ENCODE measurements around the gene RMDN2.

DNA sequence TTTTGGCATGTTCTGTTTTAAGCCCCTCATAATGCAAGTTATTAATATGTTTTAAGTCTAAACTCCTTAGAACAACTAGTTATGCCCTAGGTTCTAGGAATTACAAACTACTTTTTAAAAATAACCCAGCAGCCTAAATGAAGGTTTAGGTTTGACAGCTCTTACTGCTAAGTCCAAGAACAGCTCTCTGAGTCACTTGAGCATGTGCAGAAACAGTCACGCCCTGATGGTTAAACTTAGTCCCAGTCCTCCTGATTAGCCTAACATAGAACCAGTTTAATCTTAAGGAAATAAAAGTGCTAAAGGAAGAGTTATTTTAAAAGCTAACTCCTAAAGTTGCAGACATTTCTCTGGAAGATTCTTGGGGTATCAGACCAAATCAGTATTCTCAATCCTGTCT is 72.5 kb downstream of the RMDN2 start:
- TF ChIP-seq ZNF174 (tag by site-specific recombination; IDR thresholded peaks at IDR 0.05) = no peak
- no peak for TF ChIP-seq ZNF16 (tag by site-specific recombination; IDR thresholded peaks at IDR 0.05; ENCODE audit: low read depth)
- TF ChIP-seq, protein P1, sequence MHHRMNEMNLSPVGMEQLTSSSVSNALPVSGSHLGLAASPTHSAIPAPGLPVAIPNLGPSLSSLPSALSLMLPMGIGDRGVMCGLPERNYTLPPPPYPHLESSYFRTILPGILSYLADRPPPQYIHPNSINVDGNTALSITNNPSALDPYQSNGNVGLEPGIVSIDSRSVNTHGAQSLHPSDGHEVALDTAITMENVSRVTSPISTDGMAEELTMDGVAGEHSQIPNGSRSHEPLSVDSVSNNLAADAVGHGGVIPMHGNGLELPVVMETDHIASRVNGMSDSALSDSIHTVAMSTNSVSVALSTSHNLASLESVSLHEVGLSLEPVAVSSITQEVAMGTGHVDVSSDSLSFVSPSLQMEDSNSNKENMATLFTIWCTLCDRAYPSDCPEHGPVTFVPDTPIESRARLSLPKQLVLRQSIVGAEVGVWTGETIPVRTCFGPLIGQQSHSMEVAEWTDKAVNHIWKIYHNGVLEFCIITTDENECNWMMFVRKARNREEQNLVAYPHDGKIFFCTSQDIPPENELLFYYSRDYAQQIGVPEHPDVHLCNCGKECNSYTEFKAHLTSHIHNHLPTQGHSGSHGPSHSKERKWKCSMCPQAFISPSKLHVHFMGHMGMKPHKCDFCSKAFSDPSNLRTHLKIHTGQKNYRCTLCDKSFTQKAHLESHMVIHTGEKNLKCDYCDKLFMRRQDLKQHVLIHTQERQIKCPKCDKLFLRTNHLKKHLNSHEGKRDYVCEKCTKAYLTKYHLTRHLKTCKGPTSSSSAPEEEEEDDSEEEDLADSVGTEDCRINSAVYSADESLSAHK (tag by site-specific recombination; IDR thresholded peaks at IDR 0.05) = no peak
- TF ChIP-seq, protein P2, sequence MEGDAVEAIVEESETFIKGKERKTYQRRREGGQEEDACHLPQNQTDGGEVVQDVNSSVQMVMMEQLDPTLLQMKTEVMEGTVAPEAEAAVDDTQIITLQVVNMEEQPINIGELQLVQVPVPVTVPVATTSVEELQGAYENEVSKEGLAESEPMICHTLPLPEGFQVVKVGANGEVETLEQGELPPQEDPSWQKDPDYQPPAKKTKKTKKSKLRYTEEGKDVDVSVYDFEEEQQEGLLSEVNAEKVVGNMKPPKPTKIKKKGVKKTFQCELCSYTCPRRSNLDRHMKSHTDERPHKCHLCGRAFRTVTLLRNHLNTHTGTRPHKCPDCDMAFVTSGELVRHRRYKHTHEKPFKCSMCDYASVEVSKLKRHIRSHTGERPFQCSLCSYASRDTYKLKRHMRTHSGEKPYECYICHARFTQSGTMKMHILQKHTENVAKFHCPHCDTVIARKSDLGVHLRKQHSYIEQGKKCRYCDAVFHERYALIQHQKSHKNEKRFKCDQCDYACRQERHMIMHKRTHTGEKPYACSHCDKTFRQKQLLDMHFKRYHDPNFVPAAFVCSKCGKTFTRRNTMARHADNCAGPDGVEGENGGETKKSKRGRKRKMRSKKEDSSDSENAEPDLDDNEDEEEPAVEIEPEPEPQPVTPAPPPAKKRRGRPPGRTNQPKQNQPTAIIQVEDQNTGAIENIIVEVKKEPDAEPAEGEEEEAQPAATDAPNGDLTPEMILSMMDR (tag by site-specific recombination; IDR thresholded peaks at IDR 0.05) = no peak
- TF ChIP-seq, protein P3, sequence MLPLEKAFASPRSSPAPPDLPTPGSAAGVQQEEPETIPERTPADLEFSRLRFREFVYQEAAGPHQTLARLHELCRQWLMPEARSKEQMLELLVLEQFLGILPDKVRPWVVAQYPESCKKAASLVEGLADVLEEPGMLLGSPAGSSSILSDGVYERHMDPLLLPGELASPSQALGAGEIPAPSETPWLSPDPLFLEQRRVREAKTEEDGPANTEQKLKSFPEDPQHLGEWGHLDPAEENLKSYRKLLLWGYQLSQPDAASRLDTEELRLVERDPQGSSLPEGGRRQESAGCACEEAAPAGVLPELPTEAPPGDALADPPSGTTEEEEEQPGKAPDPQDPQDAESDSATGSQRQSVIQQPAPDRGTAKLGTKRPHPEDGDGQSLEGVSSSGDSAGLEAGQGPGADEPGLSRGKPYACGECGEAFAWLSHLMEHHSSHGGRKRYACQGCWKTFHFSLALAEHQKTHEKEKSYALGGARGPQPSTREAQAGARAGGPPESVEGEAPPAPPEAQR (tag by site-specific recombination; IDR thresholded peaks at IDR 0.05) = no peak
- TF ChIP-seq, protein P4, sequence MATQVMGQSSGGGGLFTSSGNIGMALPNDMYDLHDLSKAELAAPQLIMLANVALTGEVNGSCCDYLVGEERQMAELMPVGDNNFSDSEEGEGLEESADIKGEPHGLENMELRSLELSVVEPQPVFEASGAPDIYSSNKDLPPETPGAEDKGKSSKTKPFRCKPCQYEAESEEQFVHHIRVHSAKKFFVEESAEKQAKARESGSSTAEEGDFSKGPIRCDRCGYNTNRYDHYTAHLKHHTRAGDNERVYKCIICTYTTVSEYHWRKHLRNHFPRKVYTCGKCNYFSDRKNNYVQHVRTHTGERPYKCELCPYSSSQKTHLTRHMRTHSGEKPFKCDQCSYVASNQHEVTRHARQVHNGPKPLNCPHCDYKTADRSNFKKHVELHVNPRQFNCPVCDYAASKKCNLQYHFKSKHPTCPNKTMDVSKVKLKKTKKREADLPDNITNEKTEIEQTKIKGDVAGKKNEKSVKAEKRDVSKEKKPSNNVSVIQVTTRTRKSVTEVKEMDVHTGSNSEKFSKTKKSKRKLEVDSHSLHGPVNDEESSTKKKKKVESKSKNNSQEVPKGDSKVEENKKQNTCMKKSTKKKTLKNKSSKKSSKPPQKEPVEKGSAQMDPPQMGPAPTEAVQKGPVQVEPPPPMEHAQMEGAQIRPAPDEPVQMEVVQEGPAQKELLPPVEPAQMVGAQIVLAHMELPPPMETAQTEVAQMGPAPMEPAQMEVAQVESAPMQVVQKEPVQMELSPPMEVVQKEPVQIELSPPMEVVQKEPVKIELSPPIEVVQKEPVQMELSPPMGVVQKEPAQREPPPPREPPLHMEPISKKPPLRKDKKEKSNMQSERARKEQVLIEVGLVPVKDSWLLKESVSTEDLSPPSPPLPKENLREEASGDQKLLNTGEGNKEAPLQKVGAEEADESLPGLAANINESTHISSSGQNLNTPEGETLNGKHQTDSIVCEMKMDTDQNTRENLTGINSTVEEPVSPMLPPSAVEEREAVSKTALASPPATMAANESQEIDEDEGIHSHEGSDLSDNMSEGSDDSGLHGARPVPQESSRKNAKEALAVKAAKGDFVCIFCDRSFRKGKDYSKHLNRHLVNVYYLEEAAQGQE (tag by site-specific recombination; IDR thresholded peaks at IDR 0.05) = no peak
- TF ChIP-seq YY1 (tag by site-specific recombination; IDR thresholded peaks at IDR 0.05) = no peak
- TF ChIP-seq, protein P5, sequence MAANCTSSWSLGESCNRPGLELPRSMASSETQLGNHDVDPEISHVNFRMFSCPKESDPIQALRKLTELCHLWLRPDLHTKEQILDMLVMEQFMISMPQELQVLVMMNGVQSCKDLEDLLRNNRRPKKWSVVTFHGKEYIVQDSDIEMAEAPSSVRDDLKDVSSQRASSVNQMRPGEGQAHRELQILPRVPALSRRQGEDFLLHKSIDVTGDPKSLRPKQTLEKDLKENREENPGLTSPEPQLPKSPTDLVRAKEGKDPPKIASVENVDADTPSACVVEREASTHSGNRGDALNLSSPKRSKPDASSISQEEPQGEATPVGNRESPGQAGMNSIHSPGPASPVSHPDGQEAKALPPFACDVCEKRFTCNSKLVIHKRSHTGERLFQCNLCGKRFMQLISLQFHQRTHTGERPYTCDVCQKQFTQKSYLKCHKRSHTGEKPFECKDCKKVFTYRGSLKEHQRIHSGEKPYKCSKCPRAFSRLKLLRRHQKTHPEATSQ (tag by site-specific recombination; IDR thresholded peaks at IDR 0.05) = no peak
- no peak for TF ChIP-seq ZNF311 (tag by site-specific recombination; IDR thresholded peaks at IDR 0.05; ENCODE audit: borderline replicate concordance)

Data from HEK293 (cell line).